MCF 10A (cell line): ENCODE results near the gene CPA5. TPM values are rescaled to one million over a fixed set of nuclear protein-coding genes. Genes with fewer than 3 reads are reported as not detected.
"Not testable (repeated sequence)": the region's sequence is repeated elsewhere in the genome, so short reads cannot be mapped to it uniquely, and the experiment has no call there.

Experiments
- BruUV-seq: library from RNA; stranded (reverse); fragments of 400-500 nt; replicated peaks from 2 replicates; lab custom pipeline; 2021; lab: Mats Ljungman, UMichigan
- CTCF ChIA-PET: fragments of 300-600 bp; sonication (Branson Sonifier 250); formaldehyde crosslinking; extraction: SDS; loops from one replicate; lab custom pipeline; 2021; ENCODE audit warnings: antibody characterized with exemption, inconsistent platforms; lab: Yijun Ruan, JAX
- POLR2A ChIA-PET: fragments of 300-600, 350-650 bp; sonication (Branson Sonifier 250); formaldehyde crosslinking; extraction: SDS; loops from one replicate; lab custom pipeline; 2020; ENCODE audit warnings: antibody characterized with exemption, inconsistent platforms; lab: Yijun Ruan, JAX
- DNase-seq: peaks from one replicate; pipeline ENCODE4 v3.0.0-alpha.2; 2018; ENCODE audit not compliant: unreplicated experiment
- H3K27ac Mint-ChIP-seq: one replicate; pipeline ENCODE4 v1.8.0; 2022; ENCODE audit warnings: mild to moderate bottlenecking, low read depth, mixed read lengths; ENCODE audit not compliant: unreplicated experiment
- H3K27me3 Mint-ChIP-seq: one replicate; pipeline ENCODE4 v1.8.0; 2022; ENCODE audit warnings: mixed read lengths; ENCODE audit not compliant: insufficient read depth, unreplicated experiment
- H3K36me3 Mint-ChIP-seq: one replicate; pipeline ENCODE4 v1.8.0; 2022; ENCODE audit warnings: mild to moderate bottlenecking, moderate library complexity, mixed read lengths; ENCODE audit not compliant: insufficient read depth, unreplicated experiment
- H3K4me1 Mint-ChIP-seq: one replicate; pipeline ENCODE4 v1.8.0; 2022; ENCODE audit warnings: mixed read lengths; ENCODE audit not compliant: insufficient read depth, unreplicated experiment
- H3K4me3 Mint-ChIP-seq: one replicate; pipeline ENCODE4 v1.8.0; 2022; ENCODE audit warnings: mild to moderate bottlenecking, moderate library complexity, mixed read lengths; ENCODE audit not compliant: unreplicated experiment
- H3K9me3 Mint-ChIP-seq: one replicate; pipeline ENCODE4 v1.8.0; 2022; ENCODE audit warnings: mixed read lengths; ENCODE audit not compliant: unreplicated experiment
- CTCF ChIP-seq: fragments of 200-600 bp; IDR thresholded peaks from one replicate; pipeline ENCODE4 v1.8.0; 2022; ENCODE audit warnings: antibody characterized with exemption, mild to moderate bottlenecking; ENCODE audit not compliant: unreplicated experiment
- intact Hi-C: fragments of 100-400 bp; cut with micrococcal nuclease; formaldehyde crosslinking; loops from 2 replicates; pipeline ENCODE4 v1.14.1; 2022
- total RNA-seq: library from RNA; stranded (reverse); gene quantifications from 2 replicates; pipeline ENCODE4 v1.2.3, GENCODE V29; 2022

CPA5 gene
- total RNA-seq, 1 experiment from 2014 or later = 0.42 TPM

- H3K4me3 Mint-ChIP-seq = no peak overlapping the region
- no peak for TF ChIP-seq CTCF
- no peak for DNase-seq
- H3K4me1 Mint-ChIP-seq = no peaks in the 10 kb centered on the region
- no TSS peak for BruUV-seq
- H3K36me3 Mint-ChIP-seq = no peaks in the 10 kb centered on the region
- CTCF ChIA-PET = interaction anchor here (1.5 kb wide), 1 partner anchor 27 kb away, joined by 3 read pairs; no protein-coding TSS in a partner anchor
- POLR2A ChIA-PET = interaction anchor here (0.9 kb wide), 1 partner anchor 9 kb away, joined by 3 read pairs; no protein-coding TSS in a partner anchor
- no peak overlapping the region for H3K27ac Mint-ChIP-seq
- H3K9me3 Mint-ChIP-seq = no peaks in the 10 kb centered on the region
- intact Hi-C loops = no loop called here
- no peaks in the 10 kb centered on the region for H3K27me3 Mint-ChIP-seq
Observed at GRCh38 chr7:130305433-130306042, 39.1 kb upstream of the CPA5 start.

- BruUV-seq = no TSS peak
- intact Hi-C loops = no loop called here
- H3K27me3 Mint-ChIP-seq = no peaks in the 10 kb centered on the region
- ChIA-PET CTCF (interaction anchor here (0.6 kb wide), 1 partner anchor 20 kb away, joined by 3 read pairs; no protein-coding TSS in a partner anchor), POLR2A (interaction anchor here (0.7 kb wide), 1 partner anchor 517 kb away, joined by 3 read pairs; no protein-coding TSS in a partner anchor)
- H3K27ac Mint-ChIP-seq = no peak overlapping the region
- TF ChIP-seq CTCF = no peak
- H3K4me1 Mint-ChIP-seq = no peaks in the 10 kb centered on the region
- H3K36me3 Mint-ChIP-seq = no peaks in the 10 kb centered on the region
- no peak overlapping the region for H3K4me3 Mint-ChIP-seq
- no peak for DNase-seq
- H3K9me3 Mint-ChIP-seq = no peaks in the 10 kb centered on the region
Observed at GRCh38 chr7:130309986-130310385, 34.6 kb upstream of the CPA5 start.

- H3K4me3 Mint-ChIP-seq = no peak overlapping the region
- ChIA-PET POLR2A (interaction anchor here (0.7 kb wide), 1 partner anchor 9 kb away, joined by 3 read pairs; no protein-coding TSS in a partner anchor), CTCF (interaction anchor here (0.6 kb wide), 2 partner anchors 227 to 257 kb away, joined by 5 read pairs; no protein-coding TSS in a partner anchor)
- no peaks in the 10 kb centered on the region for H3K27me3 Mint-ChIP-seq
- intact Hi-C loops = no loop called here
- H3K36me3 Mint-ChIP-seq = no peaks in the 10 kb centered on the region
- no peak for TF ChIP-seq CTCF
- no peaks in the 10 kb centered on the region for H3K4me1 Mint-ChIP-seq
- no peak overlapping the region for H3K27ac Mint-ChIP-seq
- DNase-seq = no peak
- no TSS peak for BruUV-seq
- H3K9me3 Mint-ChIP-seq = no peaks in the 10 kb centered on the region
Observed at GRCh38 chr7:130314305-130314704, 30.3 kb upstream of the CPA5 start.

GRCh38 chr7:130319541-130319940 is 25.1 kb upstream of the CPA5 start:
- intact Hi-C loops = no loop called here
- no peak for DNase-seq
- H3K4me1 Mint-ChIP-seq = no peaks in the 10 kb centered on the region
- no peaks in the 10 kb centered on the region for H3K9me3 Mint-ChIP-seq
- BruUV-seq = no TSS peak
- CTCF ChIA-PET = interaction anchor here (0.6 kb wide), 1 partner anchor 107 kb away, joined by 3 read pairs; no protein-coding TSS in a partner anchor
- H3K4me3 Mint-ChIP-seq = no peak overlapping the region
- H3K27ac Mint-ChIP-seq = no peak overlapping the region
- POLR2A ChIA-PET = no interaction called here
- no peaks in the 10 kb centered on the region for H3K36me3 Mint-ChIP-seq
- no peaks in the 10 kb centered on the region for H3K27me3 Mint-ChIP-seq
- no peak for TF ChIP-seq CTCF

GRCh38 chr7:130321542-130322229 is 22.9 kb upstream of the CPA5 start:
- POLR2A ChIA-PET = interaction anchor here (0.7 kb wide), 1 partner anchor 69 kb away, joined by 4 read pairs; no protein-coding TSS in a partner anchor
- BruUV-seq, DNase-seq, H3K27ac Mint-ChIP-seq, H3K4me3 Mint-ChIP-seq, H3K36me3 Mint-ChIP-seq, H3K4me1 Mint-ChIP-seq, H3K27me3 Mint-ChIP-seq, H3K9me3 Mint-ChIP-seq, CTCF ChIA-PET, intact Hi-C loops: not testable (repeated sequence)
